ENCODE results near the gene GLG1. TPM values are rescaled to one million over a fixed set of nuclear protein-coding genes. Genes with fewer than 3 reads are reported as not detected.
"Not testable (repeated sequence)": the region's sequence is repeated elsewhere in the genome, so short reads cannot be mapped to it uniquely, and the experiment has no call there.

GLG1 gene
- total RNA-seq, 2 donors from 2014 or later = 102 to 123 TPM

DNA sequence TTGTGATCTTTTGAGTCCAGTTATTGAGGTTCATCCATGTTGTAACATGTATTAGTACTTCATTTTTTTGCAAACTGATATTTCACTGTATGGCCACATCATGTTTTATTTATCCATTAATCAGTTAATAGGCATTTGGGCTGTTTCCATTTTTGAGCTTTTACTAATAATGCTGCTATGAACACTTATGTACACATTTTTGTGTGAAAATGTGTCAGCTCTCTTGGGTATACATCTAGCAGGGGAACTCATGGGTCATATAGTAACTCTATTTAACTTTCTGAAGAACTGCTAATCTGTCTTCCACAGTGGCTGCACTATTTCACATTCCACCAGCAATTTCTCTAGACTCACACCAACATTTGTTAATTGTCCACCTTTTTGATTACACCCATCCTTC, 82.0 kb downstream of the GLG1 start:
- TF ChIP-seq, protein P1, sequence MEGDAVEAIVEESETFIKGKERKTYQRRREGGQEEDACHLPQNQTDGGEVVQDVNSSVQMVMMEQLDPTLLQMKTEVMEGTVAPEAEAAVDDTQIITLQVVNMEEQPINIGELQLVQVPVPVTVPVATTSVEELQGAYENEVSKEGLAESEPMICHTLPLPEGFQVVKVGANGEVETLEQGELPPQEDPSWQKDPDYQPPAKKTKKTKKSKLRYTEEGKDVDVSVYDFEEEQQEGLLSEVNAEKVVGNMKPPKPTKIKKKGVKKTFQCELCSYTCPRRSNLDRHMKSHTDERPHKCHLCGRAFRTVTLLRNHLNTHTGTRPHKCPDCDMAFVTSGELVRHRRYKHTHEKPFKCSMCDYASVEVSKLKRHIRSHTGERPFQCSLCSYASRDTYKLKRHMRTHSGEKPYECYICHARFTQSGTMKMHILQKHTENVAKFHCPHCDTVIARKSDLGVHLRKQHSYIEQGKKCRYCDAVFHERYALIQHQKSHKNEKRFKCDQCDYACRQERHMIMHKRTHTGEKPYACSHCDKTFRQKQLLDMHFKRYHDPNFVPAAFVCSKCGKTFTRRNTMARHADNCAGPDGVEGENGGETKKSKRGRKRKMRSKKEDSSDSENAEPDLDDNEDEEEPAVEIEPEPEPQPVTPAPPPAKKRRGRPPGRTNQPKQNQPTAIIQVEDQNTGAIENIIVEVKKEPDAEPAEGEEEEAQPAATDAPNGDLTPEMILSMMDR (IDR thresholded peaks at IDR 0.05) = no peak
- DNase-seq (ENCODE audit: low spot score) = no peak
- Histone ChIP-seq H3K27me3 (no peaks in the 10 kb centered on the region), H3K4me3 (no peak overlapping the region), H3K9me3 (no peaks in the 10 kb centered on the region), H3K4me1 (peaks cover 0 to 5% of the 10 kb centered on the region in 2 donors), H3K36me3 (no peaks in the 10 kb centered on the region), H3K27ac (no peak overlapping the region)

DNA sequence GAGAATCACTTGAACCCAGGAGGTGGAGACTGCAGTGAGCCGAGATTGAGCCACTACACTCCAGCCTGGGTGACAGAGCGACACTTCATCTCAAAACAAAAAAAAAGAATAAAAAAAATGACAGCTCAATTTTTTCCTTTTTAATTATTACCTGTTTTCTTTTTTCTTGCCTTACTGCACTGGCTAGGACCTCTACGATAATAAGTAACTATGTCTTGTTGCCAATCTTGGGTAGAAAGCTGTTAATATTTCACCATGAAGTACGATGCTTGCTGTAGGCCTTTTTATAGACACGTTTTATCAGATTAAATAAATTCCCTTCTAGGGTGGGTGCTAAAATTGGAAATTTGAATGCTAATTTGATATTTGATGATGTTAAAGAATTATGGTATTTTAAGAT, 82.8 kb downstream of the GLG1 start:
- no peaks in the 10 kb centered on the region for H3K9me3 ChIP-seq
- no peaks in the 10 kb centered on the region for H3K36me3 ChIP-seq
- no peak overlapping the region for H3K27ac ChIP-seq
- TF ChIP-seq, protein P1 (IDR thresholded peaks at IDR 0.05) = no peak
- no peak for DNase-seq (ENCODE audit: low spot score)
- H3K4me3 ChIP-seq = no peak overlapping the region
- peaks cover 0 to 5% of the 10 kb centered on the region in 2 donors for H3K4me1 ChIP-seq
- no peaks in the 10 kb centered on the region for H3K27me3 ChIP-seq

DNA sequence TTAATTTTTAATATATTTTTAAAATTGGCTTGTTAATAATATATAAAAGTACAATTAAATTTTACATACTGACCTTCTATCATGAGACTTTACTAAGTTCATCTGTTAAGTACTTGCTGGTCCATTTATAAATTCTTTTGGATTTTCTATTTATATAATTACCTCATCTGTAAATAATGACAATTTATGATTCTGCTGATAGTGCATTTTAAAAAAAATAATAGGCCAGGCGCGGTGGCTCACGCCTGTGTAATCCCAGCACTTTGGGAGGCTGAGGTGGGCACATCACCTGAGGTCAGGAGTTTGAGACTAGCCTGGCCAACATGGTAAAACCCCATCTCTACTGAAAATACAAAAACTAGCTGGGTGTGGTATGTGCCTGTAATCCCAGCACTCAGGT, 83.2 kb downstream of the GLG1 start:
- H3K4me1 ChIP-seq; H3K4me3 ChIP-seq; H3K36me3 ChIP-seq; DNase-seq (ENCODE audit: low spot score); H3K27ac ChIP-seq; H3K27me3 ChIP-seq; H3K9me3 ChIP-seq: not testable (repeated sequence)

DNA sequence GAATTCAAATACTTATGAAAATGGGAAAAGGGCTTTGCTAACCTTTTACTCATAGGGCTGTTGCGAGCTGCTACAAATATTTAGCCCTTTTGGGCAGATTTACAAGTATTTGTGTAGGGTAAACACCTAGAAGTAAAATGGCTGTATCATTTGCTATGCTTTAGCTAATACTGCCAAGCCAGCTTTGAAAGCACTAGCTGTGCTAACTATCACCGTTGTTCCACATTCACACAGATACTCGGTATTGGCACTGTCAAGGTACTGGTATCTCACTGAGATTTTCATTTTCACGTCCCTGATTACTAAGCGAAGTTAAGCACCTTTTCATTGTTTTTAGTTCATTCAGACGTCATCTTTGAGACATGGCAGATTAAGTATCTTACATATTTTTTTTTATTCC, 84.8 kb downstream of the GLG1 start:
- Histone ChIP-seq H3K27ac (no peak overlapping the region), H3K4me3 (no peak overlapping the region), H3K36me3 (no peaks in the 10 kb centered on the region), H3K4me1 (peaks cover 0 to 5% of the 10 kb centered on the region in 2 donors), H3K9me3 (no peaks in the 10 kb centered on the region), H3K27me3 (no peaks in the 10 kb centered on the region)
- no peak for DNase-seq (ENCODE audit: low spot score)
- TF ChIP-seq, protein P1 (IDR thresholded peaks at IDR 0.05) = no peak

DNA sequence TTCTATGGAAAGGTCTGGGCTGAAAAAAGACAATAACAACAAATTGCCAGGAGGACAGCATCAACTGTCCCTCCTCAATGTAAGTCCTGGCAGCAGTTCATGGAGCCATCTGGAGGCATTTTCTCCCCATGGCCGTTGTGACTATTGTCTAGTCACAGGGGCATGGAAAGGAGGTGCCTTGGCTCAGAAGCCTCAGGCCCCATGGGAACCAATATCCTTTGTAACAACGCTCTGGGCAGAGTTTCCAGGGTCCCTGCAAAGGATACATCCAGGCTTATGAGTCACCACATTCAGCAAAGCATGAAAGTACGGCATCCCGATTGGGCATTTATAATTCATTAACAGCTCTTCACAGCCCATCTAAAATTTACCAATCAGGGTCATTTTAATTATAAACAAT, 85.2 kb downstream of the GLG1 start:
- no peak overlapping the region for H3K27ac ChIP-seq
- TF ChIP-seq, protein P1 (IDR thresholded peaks at IDR 0.05) = no peak
- H3K4me3 ChIP-seq = no peak overlapping the region
- H3K4me1 ChIP-seq = peaks cover 0 to 5% of the 10 kb centered on the region in 2 donors
- no peaks in the 10 kb centered on the region for H3K36me3 ChIP-seq
- no peak for DNase-seq (ENCODE audit: low spot score)
- no peaks in the 10 kb centered on the region for H3K27me3 ChIP-seq
- H3K9me3 ChIP-seq = no peaks in the 10 kb centered on the region

DNA sequence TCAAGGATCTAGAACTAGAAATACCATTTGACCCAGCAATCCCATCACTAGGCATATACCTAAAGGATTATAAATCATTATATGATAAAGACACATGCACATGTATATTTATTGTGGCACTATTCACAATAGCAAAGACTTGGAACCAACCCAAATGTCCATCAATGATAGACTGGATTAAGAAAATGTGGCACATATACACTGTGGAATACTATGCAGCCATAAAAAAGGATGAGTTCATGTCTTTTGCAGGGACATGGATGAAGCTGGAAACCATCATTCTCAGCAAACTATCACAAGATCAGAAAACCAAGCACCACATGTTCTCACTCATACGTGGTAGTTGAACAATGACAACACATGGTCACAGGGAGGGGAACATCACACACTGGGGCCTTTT, 88.0 kb downstream of the GLG1 start:
- H3K9me3 ChIP-seq; DNase-seq (ENCODE audit: low spot score); H3K27me3 ChIP-seq; H3K36me3 ChIP-seq; H3K4me3 ChIP-seq; H3K4me1 ChIP-seq; H3K27ac ChIP-seq: not testable (repeated sequence)

DNA sequence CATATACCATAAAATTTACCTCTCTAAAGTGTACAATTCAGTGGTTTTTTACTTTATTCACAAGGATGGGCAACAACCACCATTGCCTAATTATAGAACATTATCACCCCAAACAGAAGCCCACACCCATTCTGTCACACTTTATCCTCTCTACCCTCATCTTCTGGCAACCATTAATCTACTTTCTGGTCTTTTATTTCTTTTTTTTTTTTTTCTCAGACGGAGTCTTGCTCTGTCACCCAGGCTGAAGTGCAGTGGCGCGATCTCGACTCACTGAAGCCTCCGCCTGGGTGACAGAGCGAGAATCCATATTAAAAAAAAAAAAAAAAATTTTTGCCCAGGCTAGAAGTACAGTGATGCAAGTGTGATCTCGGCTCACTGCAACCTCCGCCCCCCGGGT, 95.0 kb downstream of the GLG1 start:
- no peaks in the 10 kb centered on the region for H3K4me1 ChIP-seq
- TF ChIP-seq, protein P1 (IDR thresholded peaks at IDR 0.05) = no peak

More for the DNA sequence above, 95.0 kb downstream of the GLG1 start:
- no peak for DNase-seq (ENCODE audit: low spot score)
- H3K27ac ChIP-seq = no peak overlapping the region
- H3K4me3 ChIP-seq = no peak overlapping the region
- no peaks in the 10 kb centered on the region for H3K36me3 ChIP-seq
- no peaks in the 10 kb centered on the region for H3K9me3 ChIP-seq
- H3K27me3 ChIP-seq = no peaks in the 10 kb centered on the region
